NCI-H510A treated with DMSO at 0.1 percent for 48 hours (cell line): ENCODE measurements around the gene ME3.

ENCODE experiments used
- DNase-seq: peaks from one replicate; lab custom pipeline; 2025; lab: John Stamatoyannopoulos, UW

Gene ME3

GRCh38 chr11:86460461-86461385, 211.7 kb downstream of the ME3 start:
- no peak for DNase-seq

GRCh38 chr11:86459682-86460460, 212.5 kb downstream of the ME3 start:
- no peak for DNase-seq

- no peak for DNase-seq
Observed at GRCh38 chr11:86459002-86459385, 213.4 kb downstream of the ME3 start.

GRCh38 chr11:86458294-86459001, 214.0 kb downstream of the ME3 start:
- DNase-seq: no peak

- DNase-seq: peak; percentile 74
Observed at GRCh38 chr11:86456075-86456939, 216.1 kb downstream of the ME3 start.

- DNase-seq: no peak
Observed at GRCh38 chr11:86453290-86454030, 219.0 kb downstream of the ME3 start.

- DNase-seq: no peak
Observed at GRCh38 chr11:86449993-86450629, 222.3 kb downstream of the ME3 start.

- DNase-seq: no peak
Observed at GRCh38 chr11:86447763-86448480, 224.5 kb downstream of the ME3 start.

- no peak for DNase-seq
Observed at GRCh38 chr11:86446924-86447285, 225.5 kb downstream of the ME3 start.

GRCh38 chr11:86446163-86446923, 226.1 kb downstream of the ME3 start:
- no peak for DNase-seq

GRCh38 chr11:86444981-86445380, 227.4 kb downstream of the ME3 start:
- no peak for DNase-seq

- no peak for DNase-seq
Observed at GRCh38 chr11:86443415-86443814, 229.0 kb downstream of the ME3 start.

- DNase-seq: no peak
Observed at GRCh38 chr11:86442827-86443226, 229.6 kb downstream of the ME3 start.

GRCh38 chr11:86442420-86442819, 230.0 kb downstream of the ME3 start:
- no peak for DNase-seq

- no peak for DNase-seq
Observed at GRCh38 chr11:86440843-86441242, 231.6 kb downstream of the ME3 start.

GRCh38 chr11:86440305-86440716, 232.1 kb downstream of the ME3 start:
- no peak for DNase-seq

- DNase-seq: no peak
Observed at GRCh38 chr11:86438685-86439084, 233.7 kb downstream of the ME3 start.

- no peak for DNase-seq
Observed at GRCh38 chr11:86435711-86436110, 236.7 kb downstream of the ME3 start.
